Skeletal muscle satellite cell (primary cell): ENCODE data around the gene TMEM106C. TPM values are rescaled to one million over a fixed set of nuclear protein-coding genes. Genes with fewer than 3 reads are reported as not detected.

ENCODE experiments used
- H3K27me3 ChIP-seq: 2 replicates; pipeline ENCODE4 v1.7.0; 2013; ENCODE audit warnings: low read length; ENCODE audit not compliant: control insufficient read depth, insufficient read depth
- H3K36me3 ChIP-seq: 2 replicates; pipeline ENCODE4 v1.7.0; 2013; ENCODE audit warnings: mild to moderate bottlenecking, control low read depth, low read length; ENCODE audit not compliant: insufficient read depth
- H3K4me1 ChIP-seq: 2 replicates; pipeline ENCODE4 v1.7.0; 2013; ENCODE audit warnings: low read length; ENCODE audit not compliant: control insufficient read depth, insufficient read depth
- H3K4me2 ChIP-seq: 2 replicates; pipeline ENCODE4 v1.7.0; 2013; ENCODE audit warnings: mild to moderate bottlenecking, low read length
- H3K4me3 ChIP-seq: 2 replicates; pipeline ENCODE4 v1.7.0; 2013; ENCODE audit warnings: low read length
- H3K9ac ChIP-seq: 2 replicates; pipeline ENCODE4 v1.7.0; 2013; ENCODE audit warnings: mild to moderate bottlenecking, low read depth, low read length, moderate library complexity
- H3K9me3 ChIP-seq: replicated peaks from 2 replicates; pipeline ENCODE4 v1.7.0; 2013; ENCODE audit warnings: mild to moderate bottlenecking, control low read depth, low read length
- total RNA-seq: library from RNA; depleted of rRNA; stranded (reverse); fragments of >200 nt; gene quantifications from 2 replicates; pipeline ENCODE4 v1.2.3, GENCODE V29; 2012; rRNA removed

TMEM106C gene, protein sequence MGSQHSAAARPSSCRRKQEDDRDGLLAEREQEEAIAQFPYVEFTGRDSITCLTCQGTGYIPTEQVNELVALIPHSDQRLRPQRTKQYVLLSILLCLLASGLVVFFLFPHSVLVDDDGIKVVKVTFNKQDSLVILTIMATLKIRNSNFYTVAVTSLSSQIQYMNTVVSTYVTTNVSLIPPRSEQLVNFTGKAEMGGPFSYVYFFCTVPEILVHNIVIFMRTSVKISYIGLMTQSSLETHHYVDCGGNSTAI
- 27.6 and 38.4 TPM in 2 replicates for total RNA-seq

DNA sequence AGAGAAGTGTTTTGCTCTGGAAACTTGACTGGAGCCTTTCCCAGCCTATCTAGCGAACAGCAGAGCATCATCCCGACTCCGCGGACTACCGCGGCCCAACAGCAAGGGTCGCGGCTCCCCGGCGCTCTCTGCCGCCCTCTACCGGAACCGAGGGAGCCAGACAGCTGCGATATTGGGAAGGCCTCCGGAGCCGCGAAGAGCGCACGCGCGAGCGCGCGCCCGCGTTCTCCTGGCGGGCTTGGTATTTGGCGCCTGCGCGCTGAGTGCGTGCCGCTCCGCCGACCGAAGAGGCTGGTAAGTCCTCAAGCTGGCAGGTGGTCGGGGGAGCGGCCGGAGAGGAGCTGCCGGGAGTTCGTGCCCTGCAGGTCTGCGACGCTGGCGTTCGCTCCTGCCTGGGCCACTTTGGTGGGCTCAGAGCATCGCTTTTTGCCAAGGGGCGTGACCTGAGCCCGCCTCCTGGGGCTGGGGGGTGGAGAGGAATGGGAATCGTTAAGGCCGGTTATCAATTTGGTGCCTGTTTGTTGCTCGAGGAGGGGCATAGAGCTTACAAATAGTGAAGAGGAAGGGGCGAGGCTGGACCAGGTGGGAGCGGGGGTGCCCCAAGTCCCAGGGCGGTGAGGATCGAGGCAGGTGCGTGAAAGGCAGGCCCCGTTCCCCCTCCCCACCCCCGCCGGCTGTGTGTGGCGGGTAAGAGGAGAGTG is at the start of gene TMEM106C:
Gene TMEM106C (plus strand): TSS at position 257 of the 701 bp plus-strand sequence. CDS start 641 bp downstream, outside the sequence.
- H3K27me3 ChIP-seq: peaks cover 20% of the 10 kb centered on the region
- peak within 1 kb of the TSS; percentile 95 for H3K4me2 ChIP-seq
- no peaks in the 10 kb centered on the region for H3K36me3 ChIP-seq
- H3K4me1 ChIP-seq: peaks cover 7% of the 10 kb centered on the region
- no peaks in the 10 kb centered on the region for H3K9me3 ChIP-seq
- H3K4me3 ChIP-seq: peak within 1 kb of the TSS; percentile 94
- H3K9ac ChIP-seq: peak within 1 kb of the TSS; percentile 77

DNA sequence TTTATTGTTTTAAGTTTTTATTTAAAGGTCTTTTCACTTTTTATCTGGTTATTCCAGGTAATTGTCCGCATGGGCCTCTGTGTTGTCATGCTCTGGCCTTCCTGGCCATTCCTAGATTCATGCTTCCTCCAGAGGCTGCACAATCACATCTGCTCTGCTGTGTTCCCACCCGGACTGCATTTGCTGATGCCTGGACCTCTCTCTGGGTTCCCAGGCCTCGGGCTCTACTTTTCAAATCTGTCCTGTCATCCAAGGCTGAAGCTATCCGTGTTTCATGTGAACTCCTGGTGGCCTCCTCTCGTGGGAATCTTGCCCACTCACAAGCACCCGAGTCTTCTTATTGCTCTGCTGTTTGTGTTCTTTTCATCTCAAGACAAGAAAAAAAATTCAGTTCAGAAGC is 42.5 kb upstream of the TMEM106C start:
- Histone ChIP-seq H3K27me3 (peaks cover 77% of the 10 kb centered on the region), H3K4me3 (no peak overlapping the region)

DNA sequence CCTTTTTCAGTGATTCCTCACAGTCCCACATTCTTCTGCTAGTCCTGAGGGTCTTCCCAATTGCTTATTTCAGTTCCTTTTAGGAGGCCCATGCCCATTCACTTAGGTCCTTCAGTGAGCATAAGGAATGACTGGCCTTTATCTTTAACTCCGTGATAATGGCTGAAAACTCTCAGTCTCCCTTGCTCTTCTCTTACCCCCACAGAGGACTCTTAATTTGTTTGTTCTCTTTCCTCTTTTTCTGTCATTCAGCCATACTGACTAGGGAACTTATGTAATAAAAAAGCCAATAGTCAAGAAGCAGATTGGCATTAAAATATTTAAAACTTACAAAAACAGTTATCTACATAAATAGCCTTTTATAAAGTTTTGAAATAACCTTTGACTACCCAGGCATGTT is 41.5 kb upstream of the TMEM106C start:
- Histone ChIP-seq H3K9ac (no peak overlapping the region), H3K4me2 (no peak overlapping the region), H3K9me3 (no peaks in the 10 kb centered on the region), H3K27me3 (peaks cover 78% of the 10 kb centered on the region), H3K4me3 (no peak overlapping the region), H3K36me3 (no peaks in the 10 kb centered on the region), H3K4me1 (no peaks in the 10 kb centered on the region)

More for the DNA sequence above, 42.5 kb upstream of the TMEM106C start:
- Histone ChIP-seq H3K4me1 (no peaks in the 10 kb centered on the region), H3K4me2 (no peak overlapping the region), H3K9me3 (no peaks in the 10 kb centered on the region), H3K36me3 (no peaks in the 10 kb centered on the region), H3K9ac (no peak overlapping the region)

GRCh38 chr12:47927346-47927745 is 36.0 kb upstream of the TMEM106C start:
- Histone ChIP-seq H3K4me1 (no peaks in the 10 kb centered on the region), H3K9me3 (no peaks in the 10 kb centered on the region), H3K9ac (no peak overlapping the region), H3K27me3 (peaks cover 94% of the 10 kb centered on the region), H3K4me2 (no peak overlapping the region), H3K4me3 (no peak overlapping the region), H3K36me3 (no peaks in the 10 kb centered on the region)

DNA sequence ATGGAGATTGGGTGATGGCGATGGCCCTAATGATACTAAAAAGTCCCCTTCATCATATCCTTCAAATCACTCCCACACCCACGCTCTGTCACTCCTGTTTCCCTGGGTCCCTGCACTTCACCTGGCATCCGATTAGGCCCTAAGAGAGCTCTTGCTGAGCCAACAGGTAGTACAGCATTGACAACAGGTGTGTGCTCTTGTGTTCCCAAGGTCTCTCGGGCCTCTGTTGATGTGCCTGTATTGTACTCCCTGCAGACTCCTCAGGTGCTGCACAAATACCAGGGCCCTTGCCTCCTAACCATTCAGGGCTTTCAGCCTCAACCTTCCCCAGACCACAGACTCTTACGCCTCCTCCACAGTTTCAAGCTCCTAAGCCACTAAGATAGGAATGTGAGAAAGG is 32.8 kb upstream of the TMEM106C start:
- Histone ChIP-seq H3K4me3 (no peak overlapping the region), H3K27me3 (peaks cover 64% of the 10 kb centered on the region), H3K9me3 (no peaks in the 10 kb centered on the region), H3K4me2 (no peak overlapping the region), H3K9ac (no peak overlapping the region), H3K36me3 (no peaks in the 10 kb centered on the region), H3K4me1 (peaks cover 4% of the 10 kb centered on the region)

- Histone ChIP-seq H3K9ac (no peak overlapping the region), H3K9me3 (no peaks in the 10 kb centered on the region), H3K4me2 (no peak overlapping the region), H3K4me1 (peaks cover 4% of the 10 kb centered on the region), H3K4me3 (no peak overlapping the region), H3K27me3 (peaks cover 59% of the 10 kb centered on the region), H3K36me3 (no peaks in the 10 kb centered on the region)
Measured at GRCh38 chr12:47931187-47931586, 32.2 kb upstream of the TMEM106C start.

DNA sequence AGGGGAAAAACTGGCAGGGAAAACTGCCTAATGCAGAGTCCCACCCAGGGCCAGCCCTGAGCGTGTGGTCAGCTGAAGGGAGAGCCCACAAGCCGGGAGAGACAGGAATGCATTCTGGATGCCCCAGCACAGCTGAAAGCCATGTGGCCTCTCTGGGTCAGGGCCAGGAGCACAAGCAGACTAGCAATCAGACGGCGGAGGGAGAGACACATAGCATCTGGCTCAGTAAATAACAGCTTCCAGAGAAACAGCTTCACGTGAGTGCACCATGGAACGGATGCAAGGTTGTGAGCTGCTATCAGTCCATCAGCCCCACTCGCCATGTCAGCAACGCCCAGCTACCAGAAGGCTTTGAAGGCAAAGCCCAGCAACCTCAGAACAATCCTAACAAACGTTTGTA is 28.2 kb upstream of the TMEM106C start:
- peaks cover 14% of the 10 kb centered on the region for H3K4me1 ChIP-seq
- no peak overlapping the region for H3K4me3 ChIP-seq
- no peak overlapping the region for H3K4me2 ChIP-seq
- no peaks in the 10 kb centered on the region for H3K36me3 ChIP-seq
- H3K9me3 ChIP-seq: no peaks in the 10 kb centered on the region
- peaks cover 19% of the 10 kb centered on the region for H3K27me3 ChIP-seq
- H3K9ac ChIP-seq: no peak overlapping the region

- no peak overlapping the region for H3K9ac ChIP-seq
- H3K4me2 ChIP-seq: peak overlapping the region; percentile 35
- peaks cover 14% of the 10 kb centered on the region for H3K4me1 ChIP-seq
- peaks cover 7% of the 10 kb centered on the region for H3K27me3 ChIP-seq
- no peaks in the 10 kb centered on the region for H3K36me3 ChIP-seq
- no peak overlapping the region for H3K4me3 ChIP-seq
- H3K9me3 ChIP-seq: no peaks in the 10 kb centered on the region
Measured at GRCh38 chr12:47938093-47938492, 25.3 kb upstream of the TMEM106C start.

- no peaks in the 10 kb centered on the region for H3K36me3 ChIP-seq
- no peak overlapping the region for H3K4me2 ChIP-seq
- H3K4me3 ChIP-seq: no peak overlapping the region
- peaks cover 10% of the 10 kb centered on the region for H3K27me3 ChIP-seq
- H3K9ac ChIP-seq: no peak overlapping the region
- peaks cover 14% of the 10 kb centered on the region for H3K4me1 ChIP-seq
- H3K9me3 ChIP-seq: no peaks in the 10 kb centered on the region
Measured at GRCh38 chr12:47938594-47938993, 24.8 kb upstream of the TMEM106C start.

- Histone ChIP-seq H3K9ac (no peak overlapping the region), H3K9me3 (no peaks in the 10 kb centered on the region), H3K4me2 (no peak overlapping the region), H3K36me3 (no peaks in the 10 kb centered on the region), H3K4me1 (peaks cover 14% of the 10 kb centered on the region), H3K27me3 (peaks cover 11% of the 10 kb centered on the region), H3K4me3 (no peak overlapping the region)
Measured at GRCh38 chr12:47939009-47939601, 24.3 kb upstream of the TMEM106C start.

- peaks cover 11% of the 10 kb centered on the region for H3K27me3 ChIP-seq
- no peak overlapping the region for H3K4me3 ChIP-seq
- H3K9me3 ChIP-seq: no peaks in the 10 kb centered on the region
- peaks cover 10% of the 10 kb centered on the region for H3K4me1 ChIP-seq
- no peak overlapping the region for H3K9ac ChIP-seq
- no peaks in the 10 kb centered on the region for H3K36me3 ChIP-seq
- H3K4me2 ChIP-seq: no peak overlapping the region
Measured at GRCh38 chr12:47940773-47941474, 22.5 kb upstream of the TMEM106C start.
